Measurements from ENCODE around the gene KRTAP10-4. TPM values are rescaled to one million over a fixed set of nuclear protein-coding genes. Genes with fewer than 3 reads are reported as not detected.
"Not testable (repeated sequence)": the region's sequence is repeated elsewhere in the genome, so short reads cannot be mapped to it uniquely, and the experiment has no call there.

KRTAP10-4 gene
- total and polyA plus RNA-seq, 3 donors from 2014 or later, result 0.24 TPM; not detected in 2

- DNase-seq, result no peak
- Histone ChIP-seq H3K27me3 (no peaks in the 10 kb centered on the region), H3K36me3 (ENCODE audit: low read depth, missing control alignments) (no peaks in the 10 kb centered on the region), H3K4me1 (no peaks in the 10 kb centered on the region), H3K4me3 (no peak overlapping the region), H3K27ac (no peak overlapping the region), H3K9me3 (no peaks in the 10 kb centered on the region)
- no peak for TF ChIP-seq POLR2A (IDR thresholded peaks at IDR 0.05)
- no peak for TF ChIP-seq CTCF (IDR thresholded peaks at IDR 0.05)
- intact Hi-C loops (cut with DNase I; ENCODE audit: low total_unique reads), result no loop called here
- WGBS, 2 donors, result 88 to 98% methylated on average over 7 to 21 of the region's 21 CpGs
Observed at GRCh38 chr21:44602463-44602850, 28.9 kb downstream of the KRTAP10-4 start.

- no peaks in the 10 kb centered on the region for H3K9me3 ChIP-seq
- TF ChIP-seq CTCF (IDR thresholded peaks at IDR 0.05) (no peak), POLR2A (IDR thresholded peaks at IDR 0.05) (no peak)
- no peaks in the 10 kb centered on the region for H3K27me3 ChIP-seq
- intact Hi-C loops (cut with DNase I; ENCODE audit: low total_unique reads), result no loop called here
- no peak overlapping the region for H3K27ac ChIP-seq
- H3K4me3 ChIP-seq, result no peak overlapping the region
- no peaks in the 10 kb centered on the region for H3K36me3 ChIP-seq (ENCODE audit: low read depth, missing control alignments)
- 61 to 78% methylated on average over 10 to 17 of the region's 17 CpGs for WGBS, 2 donors
- no peaks in the 10 kb centered on the region for H3K4me1 ChIP-seq
- no peak for DNase-seq
Observed at GRCh38 chr21:44603109-44603875, 29.8 kb downstream of the KRTAP10-4 start.

GRCh38 chr21:44603911-44604310 lies 30.4 kb downstream of the KRTAP10-4 start:
- intact Hi-C loops (cut with DNase I; ENCODE audit: low total_unique reads), result no loop called here
- H3K4me3 ChIP-seq, result no peak overlapping the region
- TF ChIP-seq POLR2A (IDR thresholded peaks at IDR 0.05) (no peak), CTCF (IDR thresholded peaks at IDR 0.05) (no peak)
- H3K27ac ChIP-seq, result no peak overlapping the region
- H3K4me1 ChIP-seq, result no peaks in the 10 kb centered on the region
- H3K36me3 ChIP-seq (ENCODE audit: low read depth, missing control alignments), result no peaks in the 10 kb centered on the region
- DNase-seq, result no peak
- H3K9me3 ChIP-seq, result no peaks in the 10 kb centered on the region
- 89 to 91% methylated on average over 7 to 8 of the region's 8 CpGs for WGBS, 2 donors
- H3K27me3 ChIP-seq, result no peaks in the 10 kb centered on the region

GRCh38 chr21:44606495-44606894 lies 33.0 kb downstream of the KRTAP10-4 start:
- no peak for TF ChIP-seq POLR2A (IDR thresholded peaks at IDR 0.05)
- TF ChIP-seq CTCF (IDR thresholded peaks at IDR 0.05), result no peak
- intact Hi-C loops (cut with DNase I; ENCODE audit: low total_unique reads), result no loop called here
- Histone ChIP-seq H3K27ac (no peak overlapping the region), H3K4me1 (no peaks in the 10 kb centered on the region), H3K4me3 (no peak overlapping the region), H3K9me3 (no peaks in the 10 kb centered on the region), H3K27me3 (no peaks in the 10 kb centered on the region), H3K36me3 (ENCODE audit: low read depth, missing control alignments) (no peaks in the 10 kb centered on the region)
- WGBS, 2 donors, result 81 to 86% methylated on average over 4 of the region's 4 CpGs
- no peak for DNase-seq

GRCh38 chr21:44609193-44609592 lies 35.7 kb downstream of the KRTAP10-4 start:
- Histone ChIP-seq H3K27me3 (no peaks in the 10 kb centered on the region), H3K4me1 (no peaks in the 10 kb centered on the region), H3K9me3 (no peaks in the 10 kb centered on the region), H3K4me3 (no peak overlapping the region), H3K27ac (no peak overlapping the region), H3K36me3 (ENCODE audit: low read depth, missing control alignments) (no peaks in the 10 kb centered on the region)
- intact Hi-C loops (cut with DNase I; ENCODE audit: low total_unique reads), result no loop called here
- DNase-seq, result no peak
- TF ChIP-seq CTCF (IDR thresholded peaks at IDR 0.05) (no peak), POLR2A (IDR thresholded peaks at IDR 0.05) (no peak)

GRCh38 chr21:44610157-44610843 lies 36.8 kb downstream of the KRTAP10-4 start:
- intact Hi-C loops (cut with DNase I; ENCODE audit: low total_unique reads); H3K9me3 ChIP-seq; H3K27ac ChIP-seq; DNase-seq; H3K4me1 ChIP-seq; H3K27me3 ChIP-seq; H3K4me3 ChIP-seq; H3K36me3 ChIP-seq (ENCODE audit: low read depth, missing control alignments): not testable (repeated sequence)
- WGBS, 2 donors, result 91 to 97% methylated on average over 7 of the region's 7 CpGs
